ENCODE data around the gene CHRNE. TPM values are rescaled to one million over a fixed set of nuclear protein-coding genes. Genes with fewer than 3 reads are reported as not detected.

The CHRNE gene
- total RNA-seq, 1 experiment from 2014 or later: 0.31 TPM

DNA sequence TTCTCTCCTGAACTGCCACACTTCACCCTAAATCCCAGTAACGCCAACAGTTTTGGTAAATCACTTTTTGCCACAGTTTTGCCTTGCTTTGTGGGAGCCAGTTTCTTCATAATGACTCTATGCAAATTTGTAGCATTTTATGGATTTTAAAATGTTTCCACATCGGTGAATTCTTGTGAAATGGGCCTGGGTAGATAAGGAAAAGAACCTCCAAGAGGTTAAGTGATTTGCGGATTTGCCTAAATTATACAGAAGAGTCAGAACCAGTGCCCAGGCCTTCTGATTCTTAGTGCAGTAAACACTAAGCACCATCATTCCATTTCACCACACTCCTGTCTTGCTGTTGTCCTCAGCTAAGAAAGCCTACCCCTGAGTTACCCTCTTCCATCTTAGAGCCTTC is 51.8 kb downstream of the CHRNE start:
- peaks cover 2% of the 10 kb centered on the region; the same call in 1 of the 2 replicates for H3K79me2 ChIP-seq (ENCODE audit: insufficient read depth, low read length)
- H3K27ac ChIP-seq (ENCODE audit: insufficient read length, low read depth, low read length): no peak overlapping the region
- no peaks in the 10 kb centered on the region for H4K20me1 ChIP-seq (ENCODE audit: control insufficient read depth, insufficient read depth, insufficient read length)

More for the DNA sequence above, 51.8 kb downstream of the CHRNE start:
- Histone ChIP-seq H3K79me1 (ENCODE audit: insufficient read depth, low read depth, low read length, poor library complexity, severe bottlenecking) (no peaks in the 10 kb centered on the region), H2BK5ac (ENCODE audit: insufficient read length, low read length) (no peak overlapping the region), H3K23me2 (ENCODE audit: insufficient read length, low read depth, low read length, poor library complexity, severe bottlenecking) (no peaks in the 10 kb centered on the region), H3K9ac (ENCODE audit: extremely low read depth, insufficient read length, low read length) (peak overlapping the region; percentile 7), H3K27me3 (ENCODE audit: insufficient read depth, low read length) (no peaks in the 10 kb centered on the region; the same call in 1 of the 2 replicates), H3K18ac (ENCODE audit: insufficient read length, low read depth, low read length) (no peak overlapping the region), H3K4me2 (ENCODE audit: insufficient read depth, insufficient read length, low read length) (no peak overlapping the region), H2BK120ac (ENCODE audit: low read depth, low read length, poor library complexity, severe bottlenecking) (no peak overlapping the region), H2AK5ac (ENCODE audit: insufficient read length, low read length) (no peak overlapping the region), H3K23ac (ENCODE audit: insufficient read length, low read depth, low read length) (no peak overlapping the region), H3K14ac (ENCODE audit: insufficient read depth, low read length) (no peak overlapping the region), H2BK12ac (ENCODE audit: insufficient read length, low read depth, low read length) (no peak overlapping the region), H3K4me1 (ENCODE audit: insufficient read depth, low read length) (peaks cover 8% of the 10 kb centered on the region; the same call in 1 of the 2 replicates), H4K5ac (ENCODE audit: insufficient read length, low read depth, low read length) (no peak overlapping the region), H3T11ph (ENCODE audit: low read length) (no peak overlapping the region), H4K8ac (replicated peaks; ENCODE audit: insufficient read length, low read depth, low read length) (no peak overlapping the region), H2BK15ac (ENCODE audit: low read depth, low read length) (no peak overlapping the region), H3K4ac (ENCODE audit: low read depth, low read length) (no peak overlapping the region), H3K9me3 (ENCODE audit: control insufficient read depth, low read depth, low read length) (no peaks in the 10 kb centered on the region), H3K56ac (ENCODE audit: insufficient read length, low read depth, low read length) (no peak overlapping the region), H4K91ac (ENCODE audit: insufficient read length, low read depth, low read length) (no peak overlapping the region), H2AFZ (ENCODE audit: low read length) (no peak overlapping the region), H2BK20ac (ENCODE audit: low read depth, low read length, poor library complexity, severe bottlenecking) (no peak overlapping the region)
- H3K27me3 Mint-ChIP-seq (ENCODE audit: low read depth): no peaks in the 10 kb centered on the region
- no peak for DNase-seq
- H3K9me3 Mint-ChIP-seq: no peaks in the 10 kb centered on the region
- WGBS (ENCODE audit: extremely low coverage, insufficient read length, low lambda C conversion rate): no CpG with 5 or more reads among the region's 3 CpGs
- H3K27ac Mint-ChIP-seq: peak overlapping the region; percentile 44 to 93 (median 83)
- H3K36me3 Mint-ChIP-seq (ENCODE audit: insufficient read depth in 1 of 3, low read depth in 3 of 3): peaks cover 0 to 9% (median 5%) of the 10 kb centered on the region in 3 experiments; a peak in 4 of 7 replicates
- H3K4me3 Mint-ChIP-seq: no peak overlapping the region; a peak in 1 of 5 replicates
- H3K4me1 Mint-ChIP-seq: peaks cover 68 to 69% of the 10 kb centered on the region in 2 experiments
- TF ChIP-seq CTCF (conservative IDR thresholded peaks at IDR 0.05): no peak

Measured in H9 (cell line).